Lower leg skin (tissue), 4 donors: ENCODE data around the gene GALNS. TPM values are rescaled to one million over a fixed set of nuclear protein-coding genes. Genes with fewer than 3 reads are reported as not detected.

ENCODE experiments used
- DNase-seq, 2 donors: peaks; one replicate each; pipeline ENCODE4 v3.0.0-alpha.2; 2019; ENCODE audit warnings: low spot score in 2 of 2
- H3K4me3 ChIP-seq: fragments of 200-600 bp; sonication (generic); 2 replicates; pipeline ENCODE4 v1.5.1; 2017; ENCODE audit warnings: mild to moderate bottlenecking, low read depth; ENCODE audit not compliant: poor library complexity, severe bottlenecking
- CTCF ChIP-seq, 3 donors: fragments of 450-650 bp; IDR thresholded peaks; one replicate each; pipeline ENCODE4 v1.5.1; 2016; ENCODE audit warnings: antibody characterized with exemption in 3 of 3, mild to moderate bottlenecking in 3 of 3, moderate library complexity in 2 of 3
- POLR2A ChIP-seq, 2 donors: fragments of 450-650 bp; IDR thresholded peaks; one replicate each; pipeline ENCODE4 v1.6.1; 2016 to 2017; ENCODE audit warnings: antibody characterized with exemption in 2 of 2, mild to moderate bottlenecking in 1 of 2, moderate library complexity in 1 of 2
- WGBS, 2 donors: methylation state at CpG; one replicate each; pipeline ENCODE4 v1.1.5; 2018; 5-methylcytosine and 5-hydroxymethylcytosine counted together
- intact Hi-C: fragments of 100-400 bp; cut with DNase I; formaldehyde crosslinking; loops from one replicate; pipeline ENCODE4 v1.15.0; 2023; ENCODE audit warnings: low total_unique reads
- total RNA-seq, 4 donors: library from RNA; depleted of rRNA; stranded (reverse); fragments of >200 nt; gene quantifications; one replicate each; pipeline ENCODE4 v1.1.0, GENCODE V29; 2016

GALNS gene
- total RNA-seq, 4 donors from 2014 or later: 17.3 to 45.6 (median 37.3) TPM

GRCh38 chr16:88841521-88842307, 15.0 kb downstream of the GALNS start:
- TF ChIP-seq CTCF (IDR thresholded peaks at IDR 0.05): no peak
- TF ChIP-seq POLR2A (IDR thresholded peaks at IDR 0.05): no peak
- no peak overlapping the region for H3K4me3 ChIP-seq
- intact Hi-C loops: no loop called here
- DNase-seq: no peak
- WGBS, 2 donors: 90 to 91% methylated on average over 38 to 39 of the region's 40 CpGs

GRCh38 chr16:88840600-88841215, 16.0 kb downstream of the GALNS start:
- no peak for DNase-seq
- intact Hi-C loops: no loop called here
- 89 to 93% methylated on average over 23 to 29 of the region's 30 CpGs for WGBS, 2 donors
- no peak overlapping the region for H3K4me3 ChIP-seq
- TF ChIP-seq POLR2A (IDR thresholded peaks at IDR 0.05): no peak
- no peak for TF ChIP-seq CTCF (IDR thresholded peaks at IDR 0.05)

GRCh38 chr16:88839745-88840599, 16.8 kb downstream of the GALNS start:
- 89 to 94% methylated on average over 11 to 23 of the region's 24 CpGs for WGBS, 2 donors
- intact Hi-C loops: no loop called here
- DNase-seq: no peak
- no peak overlapping the region for H3K4me3 ChIP-seq
- TF ChIP-seq CTCF (IDR thresholded peaks at IDR 0.05): no peak

- 92 to 93% methylated on average over 35 to 39 of the region's 39 CpGs for WGBS, 2 donors
- no peak overlapping the region for H3K4me3 ChIP-seq
- intact Hi-C loops: no loop called here
- TF ChIP-seq POLR2A (IDR thresholded peaks at IDR 0.05) (no peak), CTCF (IDR thresholded peaks at IDR 0.05) (no peak)
- DNase-seq: no peak
Measured at GRCh38 chr16:88839026-88839529, 17.7 kb downstream of the GALNS start.

- no peak for TF ChIP-seq CTCF (IDR thresholded peaks at IDR 0.05)
- no peak for TF ChIP-seq POLR2A (IDR thresholded peaks at IDR 0.05)
- no peak for DNase-seq
- 85 to 90% methylated on average over 19 of the region's 19 CpGs for WGBS, 2 donors
- no peak overlapping the region for H3K4me3 ChIP-seq
- intact Hi-C loops: no loop called here
Measured at GRCh38 chr16:88838566-88838965, 18.2 kb downstream of the GALNS start.
